D721Med (cell line): ENCODE data around the gene ANTKMT.
"Not testable (repeated sequence)": the region's sequence is repeated elsewhere in the genome, so short reads cannot be mapped to it uniquely, and the experiment has no call there.

Experiments
- DNase-seq: peaks from one replicate; pipeline ENCODE4 v3.0.0; 2011; ENCODE audit warnings: low spot score; ENCODE audit not compliant: insufficient read length
- FAIRE-seq: peaks from 2 replicates; lab custom pipeline; 2011; peaks lifted over from hg19 to GRCh38; lab: Jason Lieb, UNC
- TF ChIP-seq, protein P1 (sequence below): IDR thresholded peaks from 2 replicates; pipeline ENCODE4 v1.5.1; 2012; ENCODE audit warnings: mild to moderate bottlenecking, control low read depth; ENCODE audit not compliant: insufficient read depth; ENCODE audit errors: missing control alignments

Gene ANTKMT

DNA sequence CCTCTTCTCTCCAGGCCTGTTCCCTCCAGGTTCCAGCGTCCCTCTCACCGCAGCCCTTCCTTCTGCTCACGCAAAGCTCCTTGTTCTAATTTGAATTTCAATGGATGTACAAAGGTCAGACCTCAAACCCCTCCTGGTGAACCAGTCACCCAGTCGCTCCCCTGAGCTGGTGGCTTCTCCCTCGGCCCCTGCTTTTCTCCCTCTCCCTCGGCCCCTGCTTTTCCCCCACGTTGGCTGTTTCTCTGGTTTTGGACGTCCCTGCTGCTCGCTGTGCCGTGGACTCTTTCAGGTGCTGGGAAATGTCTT lies 31.0 kb downstream of the ANTKMT start:
- TF ChIP-seq, protein P1, sequence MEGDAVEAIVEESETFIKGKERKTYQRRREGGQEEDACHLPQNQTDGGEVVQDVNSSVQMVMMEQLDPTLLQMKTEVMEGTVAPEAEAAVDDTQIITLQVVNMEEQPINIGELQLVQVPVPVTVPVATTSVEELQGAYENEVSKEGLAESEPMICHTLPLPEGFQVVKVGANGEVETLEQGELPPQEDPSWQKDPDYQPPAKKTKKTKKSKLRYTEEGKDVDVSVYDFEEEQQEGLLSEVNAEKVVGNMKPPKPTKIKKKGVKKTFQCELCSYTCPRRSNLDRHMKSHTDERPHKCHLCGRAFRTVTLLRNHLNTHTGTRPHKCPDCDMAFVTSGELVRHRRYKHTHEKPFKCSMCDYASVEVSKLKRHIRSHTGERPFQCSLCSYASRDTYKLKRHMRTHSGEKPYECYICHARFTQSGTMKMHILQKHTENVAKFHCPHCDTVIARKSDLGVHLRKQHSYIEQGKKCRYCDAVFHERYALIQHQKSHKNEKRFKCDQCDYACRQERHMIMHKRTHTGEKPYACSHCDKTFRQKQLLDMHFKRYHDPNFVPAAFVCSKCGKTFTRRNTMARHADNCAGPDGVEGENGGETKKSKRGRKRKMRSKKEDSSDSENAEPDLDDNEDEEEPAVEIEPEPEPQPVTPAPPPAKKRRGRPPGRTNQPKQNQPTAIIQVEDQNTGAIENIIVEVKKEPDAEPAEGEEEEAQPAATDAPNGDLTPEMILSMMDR: no peak
- DNase-seq (no peak), FAIRE-seq (no peak)

DNA sequence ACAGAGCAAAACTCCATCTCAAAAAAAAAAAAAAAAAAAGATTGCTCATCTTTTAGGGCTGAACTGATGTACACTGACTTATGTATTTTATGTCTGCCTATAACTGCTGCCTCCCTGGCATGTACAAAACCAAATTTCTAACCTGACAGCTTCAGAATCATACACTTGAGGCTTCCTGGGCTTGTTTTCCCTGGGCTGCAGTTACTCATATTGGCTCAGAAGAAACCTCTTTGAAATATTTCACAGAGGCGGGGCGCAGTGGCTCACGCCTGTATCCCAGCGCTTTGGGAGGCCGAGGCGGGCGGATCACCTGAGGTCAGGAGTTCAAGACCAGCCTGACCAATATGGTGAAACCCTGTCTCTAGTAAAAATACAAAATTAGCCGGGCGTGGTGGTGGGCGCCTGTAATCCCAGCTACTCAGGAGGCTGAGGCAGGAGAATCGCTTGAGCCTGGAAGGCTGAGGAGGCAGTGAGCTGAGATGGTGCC lies 33.2 kb downstream of the ANTKMT start:
- not testable (repeated sequence) for FAIRE-seq, DNase-seq

DNA sequence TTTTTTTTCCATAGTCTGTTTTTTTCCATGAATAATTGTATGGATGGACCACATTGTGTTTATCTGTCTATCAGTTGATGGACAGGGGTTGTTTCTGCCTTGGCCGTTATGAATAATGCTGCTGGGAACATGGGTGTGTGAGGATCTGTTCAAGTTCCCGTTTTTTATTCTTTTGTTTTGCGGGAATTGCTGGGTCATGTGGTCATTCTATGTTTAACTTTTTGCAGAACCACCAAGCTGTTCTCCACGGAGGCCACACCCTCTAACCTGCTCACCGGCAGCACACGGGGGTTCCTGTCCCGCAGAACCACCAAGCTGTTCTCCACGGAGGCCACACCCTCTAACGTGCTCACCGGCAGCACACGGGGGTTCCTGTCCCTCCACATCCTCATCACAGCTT lies 33.7 kb downstream of the ANTKMT start:
- no peak for FAIRE-seq
- DNase-seq: no peak
- TF ChIP-seq, protein P1: no peak

DNA sequence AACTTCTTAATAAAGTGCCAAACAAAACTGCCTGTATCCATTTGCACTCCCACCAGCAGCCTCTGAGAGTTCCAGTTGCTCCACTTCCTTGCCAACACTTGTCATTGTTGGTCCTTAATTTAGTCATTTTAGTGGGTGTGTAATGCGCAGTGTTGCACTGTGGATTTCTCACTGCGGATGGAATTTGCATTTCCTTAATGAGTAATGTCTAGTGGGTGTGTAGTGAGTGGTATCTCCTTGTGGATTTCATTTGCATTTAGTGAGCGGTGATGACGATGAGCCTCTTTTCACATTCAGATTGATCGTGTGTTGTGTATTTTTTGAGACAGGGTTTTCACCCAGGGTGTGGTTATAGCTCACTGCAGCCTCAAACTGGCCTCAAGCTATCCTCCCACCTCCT lies 35.5 kb downstream of the ANTKMT start:
- FAIRE-seq (no peak), DNase-seq (no peak)
- TF ChIP-seq, protein P1: no peak

DNA sequence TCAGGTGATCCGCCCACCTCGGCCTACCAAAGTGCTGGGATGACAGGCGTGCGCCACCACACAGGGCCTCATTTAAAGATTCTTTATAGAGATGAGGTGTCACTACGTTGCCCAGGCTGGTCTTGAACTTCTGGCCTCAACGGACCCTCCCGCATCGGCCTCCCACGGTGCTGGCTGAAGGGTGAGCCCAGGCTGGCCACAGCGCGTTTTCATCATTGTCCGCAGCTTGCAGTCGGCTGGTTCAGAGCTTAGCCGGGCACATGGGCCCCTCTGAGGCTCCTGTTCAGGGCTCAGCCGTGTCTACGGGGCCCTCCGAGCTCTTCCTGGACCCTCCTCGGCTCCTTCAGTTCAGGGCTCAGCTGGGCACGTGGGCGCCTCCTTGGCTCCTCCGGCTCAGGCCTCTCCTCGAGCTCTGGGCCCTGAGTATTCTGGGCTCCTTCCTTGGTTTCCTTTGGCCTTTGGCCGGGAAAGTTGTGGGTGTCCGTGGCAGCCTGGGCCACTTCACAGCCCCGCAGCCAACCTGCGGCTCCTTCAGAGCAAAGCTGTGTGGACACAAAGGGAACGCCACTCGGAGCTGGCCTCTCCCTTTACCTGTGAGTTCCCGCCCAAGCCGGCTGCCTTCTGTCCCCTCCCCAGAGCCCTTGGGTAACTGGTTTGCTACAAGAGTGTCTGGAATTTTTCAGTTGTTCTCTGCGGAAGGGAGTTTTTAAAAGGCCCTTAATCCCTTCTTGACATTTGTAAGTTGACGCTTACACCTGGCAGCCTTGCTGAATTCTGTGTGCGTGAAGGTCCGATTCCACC lies 38.4 kb downstream of the ANTKMT start:
- DNase-seq (no peak), FAIRE-seq (no peak)
- TF ChIP-seq, protein P1: no peak

DNA sequence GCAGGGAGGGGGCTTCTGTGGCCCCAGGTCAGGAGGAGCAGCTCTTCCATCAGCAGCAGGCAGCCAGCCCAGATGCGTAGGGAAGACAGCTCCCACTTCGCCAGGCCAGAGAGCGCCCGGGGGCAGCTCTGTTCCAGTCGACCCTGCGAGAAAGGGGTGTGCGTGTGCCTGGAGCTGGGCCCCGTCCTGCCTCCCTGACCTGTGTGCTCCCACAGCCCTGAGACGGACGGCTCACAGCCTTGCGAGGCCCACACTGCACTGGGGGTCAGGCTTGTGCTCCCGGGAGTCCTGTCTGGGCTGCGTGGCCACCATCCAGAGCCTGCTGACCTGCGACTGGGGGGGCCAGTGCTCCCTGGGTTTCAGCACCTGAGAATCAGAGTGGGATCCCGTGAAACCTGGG lies 39.1 kb downstream of the ANTKMT start:
- TF ChIP-seq, protein P1: no peak
- DNase-seq: no peak
- no peak for FAIRE-seq

DNA sequence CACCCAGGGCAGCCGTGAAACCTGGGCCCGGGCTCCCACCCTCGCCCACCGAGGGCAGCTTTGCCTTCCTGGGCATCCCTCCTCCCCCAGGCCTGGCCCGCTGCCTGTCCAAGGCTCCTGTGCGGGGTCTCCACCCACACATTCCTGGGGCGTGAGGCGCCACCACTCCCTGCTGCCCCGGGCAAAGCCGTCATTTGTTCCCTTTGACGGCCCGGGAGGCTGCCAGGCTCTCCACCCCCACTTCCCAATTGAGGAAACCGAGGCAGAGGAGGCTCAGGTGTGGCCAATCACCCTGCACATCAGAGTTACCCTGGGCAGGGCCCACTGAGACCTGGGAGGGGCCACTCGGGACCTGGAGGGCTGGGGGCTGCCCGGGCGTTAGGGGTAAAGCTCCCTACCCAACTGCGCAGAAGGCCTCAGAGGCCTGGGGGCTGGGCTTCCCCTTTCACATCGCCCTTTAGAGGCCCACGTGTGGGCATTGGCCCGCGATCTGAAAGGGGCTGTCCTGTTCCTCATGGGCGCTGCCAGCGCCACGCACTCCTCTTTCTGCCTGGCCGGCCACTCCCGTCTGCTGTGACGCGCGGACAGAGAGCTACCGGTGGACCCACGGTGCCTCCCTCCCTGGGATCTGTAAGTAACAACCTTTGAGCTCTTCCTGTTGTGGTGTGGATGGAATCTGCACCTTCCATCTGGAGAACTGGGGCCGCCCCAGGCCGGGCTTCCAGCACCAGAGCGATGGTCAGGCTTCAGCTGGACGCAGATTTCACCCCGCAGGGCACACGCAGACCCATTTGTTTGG lies 39.8 kb downstream of the ANTKMT start, which contains the start of gene MSLN:
Gene MSLN (plus strand): TSS at position 190 of the 799 bp plus-strand sequence. CDS start 1,947 bp downstream, outside the sequence.
- DNase-seq: no peak
- no peak for FAIRE-seq
- TF ChIP-seq, protein P1: no peak
